ENCODE data around the gene FBXW2. TPM values are rescaled to one million over a fixed set of nuclear protein-coding genes. Genes with fewer than 3 reads are reported as not detected.

The FBXW2 gene
- total and polyA plus RNA-seq, 2 experiments from 2014 or later, result 23.7 to 45.5 TPM

- no peak for TF ChIP-seq EZH2phosphoT487 (IDR thresholded peaks at IDR 0.05; ENCODE audit: insufficient read depth, low read depth)
- TF ChIP-seq EZH2 (IDR thresholded peaks at IDR 0.05; ENCODE audit: insufficient read depth, poor library complexity, severe bottlenecking), result no peak
- Histone ChIP-seq H3K36me3 (ENCODE audit: low read depth) (no peaks in the 10 kb centered on the region), H3K4me3 (no peak overlapping the region), H3K4me2 (ENCODE audit: unreplicated experiment) (no peak overlapping the region), H3K4me1 (ENCODE audit: insufficient read depth) (peaks cover 14% of the 10 kb centered on the region), H3F3A (ENCODE audit: insufficient read depth) (peaks cover 8% of the 10 kb centered on the region; the same call in 1 of the 2 replicates), H3K9me2 (ENCODE audit: insufficient read depth) (no peaks in the 10 kb centered on the region), H2AFZ (no peak overlapping the region), H3K79me2 (ENCODE audit: insufficient read depth) (no peaks in the 10 kb centered on the region), H4K20me1 (ENCODE audit: insufficient read depth) (no peaks in the 10 kb centered on the region), H3K27ac (no peak overlapping the region), H3K27me3 (replicated peaks; ENCODE audit: insufficient read depth) (no peaks in the 10 kb centered on the region), H3K9me3 (ENCODE audit: low read depth) (no peaks in the 10 kb centered on the region), H3K9ac (no peak overlapping the region)
- in situ Hi-C loops (cut with MboI), result no loop called here
- WGBS, 2 experiments (ENCODE audit: low coverage in 1 of 2, low lambda C conversion rate in 2 of 2, missing lambda C conversion rate in 2 of 2), result 82 to 88% methylated on average over 2 of the region's 2 CpGs
- DNase-seq, result no peak
These were observed 56.3 kb downstream of the FBXW2 start for GRCh38 chr9:120736881-120737280.

- in situ Hi-C loops (cut with MboI), result no loop called here
- TF ChIP-seq EZH2phosphoT487 (IDR thresholded peaks at IDR 0.05; ENCODE audit: insufficient read depth, low read depth) (no peak), EZH2 (IDR thresholded peaks at IDR 0.05; ENCODE audit: insufficient read depth, poor library complexity, severe bottlenecking) (no peak)
- Histone ChIP-seq H3K9ac (no peak overlapping the region), H3K36me3 (ENCODE audit: low read depth) (no peaks in the 10 kb centered on the region), H3K79me2 (ENCODE audit: insufficient read depth) (no peaks in the 10 kb centered on the region), H3K4me1 (ENCODE audit: insufficient read depth) (peaks cover 22% of the 10 kb centered on the region), H3K27ac (peak overlapping the region; percentile 14; the same call in 1 of the 2 replicates), H3K27me3 (replicated peaks; ENCODE audit: insufficient read depth) (no peaks in the 10 kb centered on the region), H3K4me2 (ENCODE audit: unreplicated experiment) (no peak overlapping the region), H2AFZ (no peak overlapping the region), H3K9me3 (ENCODE audit: low read depth) (no peaks in the 10 kb centered on the region), H3F3A (ENCODE audit: insufficient read depth) (peaks cover 14% of the 10 kb centered on the region), H4K20me1 (ENCODE audit: insufficient read depth) (no peaks in the 10 kb centered on the region), H3K9me2 (ENCODE audit: insufficient read depth) (no peaks in the 10 kb centered on the region), H3K4me3 (no peak overlapping the region)
- 57 to 64% methylated on average over 3 of the region's 3 CpGs for WGBS, 2 experiments (ENCODE audit: low coverage in 1 of 2, low lambda C conversion rate in 2 of 2, missing lambda C conversion rate in 2 of 2)
- DNase-seq, result peak; percentile 63
These were observed 57.6 kb downstream of the FBXW2 start for GRCh38 chr9:120735415-120736126.

- Histone ChIP-seq H3K4me1 (ENCODE audit: insufficient read depth) (peaks cover 30% of the 10 kb centered on the region), H4K20me1 (ENCODE audit: insufficient read depth) (no peaks in the 10 kb centered on the region), H3K36me3 (ENCODE audit: low read depth) (no peaks in the 10 kb centered on the region), H3K9ac (no peak overlapping the region), H3K27ac (peak overlapping the region; percentile 14; the same call in 1 of the 2 replicates), H3K4me3 (no peak overlapping the region), H3K4me2 (ENCODE audit: unreplicated experiment) (no peak overlapping the region), H3K9me3 (ENCODE audit: low read depth) (no peaks in the 10 kb centered on the region), H3K9me2 (ENCODE audit: insufficient read depth) (no peaks in the 10 kb centered on the region), H3K79me2 (ENCODE audit: insufficient read depth) (no peaks in the 10 kb centered on the region), H3K27me3 (replicated peaks; ENCODE audit: insufficient read depth) (no peaks in the 10 kb centered on the region), H3F3A (ENCODE audit: insufficient read depth) (peaks cover 14% of the 10 kb centered on the region), H2AFZ (no peak overlapping the region)
- TF ChIP-seq EZH2 (IDR thresholded peaks at IDR 0.05; ENCODE audit: insufficient read depth, poor library complexity, severe bottlenecking), result no peak
- TF ChIP-seq EZH2phosphoT487 (IDR thresholded peaks at IDR 0.05; ENCODE audit: insufficient read depth, low read depth), result no peak
- in situ Hi-C loops (cut with MboI), result no loop called here
- no peak for DNase-seq
- 56 to 62% methylated on average over 2 of the region's 2 CpGs for WGBS, 2 experiments (ENCODE audit: low coverage in 1 of 2, low lambda C conversion rate in 2 of 2, missing lambda C conversion rate in 2 of 2)
These were observed 58.4 kb downstream of the FBXW2 start for GRCh38 chr9:120734607-120735410.

- no peaks in the 10 kb centered on the region for H3K79me2 ChIP-seq (ENCODE audit: insufficient read depth)
- no peaks in the 10 kb centered on the region for H3K9me3 ChIP-seq (ENCODE audit: low read depth)
- no peaks in the 10 kb centered on the region for H3K9me2 ChIP-seq (ENCODE audit: insufficient read depth)
- no peaks in the 10 kb centered on the region for H3K36me3 ChIP-seq (ENCODE audit: low read depth)
- peak; percentile 80 for DNase-seq
- H3K27me3 ChIP-seq (replicated peaks; ENCODE audit: insufficient read depth), result no peaks in the 10 kb centered on the region
- H3K27ac ChIP-seq, result no peak overlapping the region
- H3K4me2 ChIP-seq (ENCODE audit: unreplicated experiment), result no peak overlapping the region
- no peak overlapping the region for H3K9ac ChIP-seq
- TF ChIP-seq EZH2 (IDR thresholded peaks at IDR 0.05; ENCODE audit: insufficient read depth, poor library complexity, severe bottlenecking) (no peak), EZH2phosphoT487 (IDR thresholded peaks at IDR 0.05; ENCODE audit: insufficient read depth, low read depth) (no peak)
- 33 to 44% methylated on average over 5 of the region's 5 CpGs for WGBS, 2 experiments (ENCODE audit: low coverage in 1 of 2, low lambda C conversion rate in 2 of 2, missing lambda C conversion rate in 2 of 2)
- no peak overlapping the region for H2AFZ ChIP-seq
- no peak overlapping the region for H3K4me3 ChIP-seq
- peaks cover 14% of the 10 kb centered on the region for H3F3A ChIP-seq (ENCODE audit: insufficient read depth)
- H3K4me1 ChIP-seq (ENCODE audit: insufficient read depth), result peaks cover 31% of the 10 kb centered on the region
- in situ Hi-C loops (cut with MboI), result no loop called here
- no peaks in the 10 kb centered on the region for H4K20me1 ChIP-seq (ENCODE audit: insufficient read depth)
These were observed 60.0 kb downstream of the FBXW2 start for GRCh38 chr9:120733190-120733589.

All from GM23248 (cell line).